Measurements from ENCODE around the gene CDKAL1.
A peak's percentile ranks its signal among the peaks of the same experiment; 100 is the strongest.
"Not testable (repeated sequence)": the region's sequence is repeated elsewhere in the genome, so short reads cannot be mapped to it uniquely, and the experiment has no call there.

CDKAL1 gene

DNA sequence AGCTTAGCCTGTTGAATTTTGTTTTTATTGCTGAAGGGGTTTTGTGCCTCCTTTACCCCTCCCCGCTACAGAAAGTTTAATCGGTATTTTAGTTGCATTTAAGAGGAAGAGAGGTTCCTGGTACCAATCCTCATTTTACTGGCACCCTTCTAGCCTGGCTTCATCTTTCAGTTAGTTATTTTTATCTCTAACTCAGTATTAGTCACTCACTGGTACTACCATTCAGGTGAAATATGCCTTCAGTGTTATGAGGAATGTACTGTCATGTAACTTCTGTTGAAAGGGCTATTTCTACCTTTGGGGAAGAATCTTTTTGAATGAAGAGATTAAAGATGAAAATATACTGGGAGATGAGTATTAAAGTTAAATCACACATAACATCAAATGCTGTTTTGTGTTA is 211.8 kb downstream of the CDKAL1 start:
- ChIA-PET CTCF (no interaction called here), POLR2A (no interaction called here)
- no peak for DNase-seq (ENCODE audit: extremely low spot score)
- TF ChIP-seq ELF4 (IDR thresholded peaks at IDR 0.05) (no peak), FOXM1 (IDR thresholded peaks at IDR 0.05; ENCODE audit: borderline replicate concordance) (no peak), TARDBP (IDR thresholded peaks at IDR 0.05) (no peak), FOXK2 (IDR thresholded peaks at IDR 0.05) (no peak)

DNA sequence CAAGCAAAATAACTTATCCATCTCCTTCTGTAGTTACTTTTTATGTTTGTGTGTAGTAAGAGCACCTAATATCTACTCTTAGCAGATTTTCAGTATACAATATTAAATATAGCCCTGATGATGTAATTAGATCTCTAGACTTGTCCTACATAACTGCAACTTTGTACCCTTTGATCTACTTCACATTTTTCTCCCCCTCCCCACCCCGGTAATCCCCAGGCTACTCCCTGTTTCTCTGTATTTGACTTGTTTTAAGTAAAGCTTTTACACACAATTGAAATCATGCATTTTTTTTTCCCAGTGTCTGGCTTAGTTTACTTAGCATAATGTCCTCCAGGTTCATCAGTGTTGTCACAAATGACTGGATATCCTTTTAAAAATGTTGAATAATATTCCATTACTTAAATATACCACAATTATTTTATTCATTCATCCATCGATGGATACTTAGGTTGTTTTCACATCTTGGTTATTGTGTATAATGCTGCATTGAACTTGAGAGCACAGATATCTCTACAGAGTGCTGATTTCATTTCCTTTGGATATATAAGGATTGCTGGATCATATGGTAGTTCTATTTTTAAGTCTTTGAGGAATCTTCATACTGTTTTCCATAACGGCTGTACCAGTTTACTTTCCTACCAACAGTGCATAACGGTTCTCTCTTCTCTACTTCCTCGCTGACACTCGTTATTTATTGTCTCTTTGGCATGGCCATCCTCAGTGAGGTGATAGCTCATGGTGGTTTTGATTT is 212.7 kb downstream of the CDKAL1 start:
- no peak for DNase-seq (ENCODE audit: extremely low spot score)
- CTCF ChIA-PET = no interaction called here
- POLR2A ChIA-PET = no interaction called here
- TF ChIP-seq ELF4 (IDR thresholded peaks at IDR 0.05) (no peak), FOXA1 (IDR thresholded peaks at IDR 0.05) (no peak), TARDBP (IDR thresholded peaks at IDR 0.05) (no peak), ZNF384 (IDR thresholded peaks at IDR 0.05) (no peak), FOXM1 (IDR thresholded peaks at IDR 0.05; ENCODE audit: borderline replicate concordance) (no peak), FOXK2 (IDR thresholded peaks at IDR 0.05) (no peak), ARNT (IDR thresholded peaks at IDR 0.05) (no peak), CTBP1 (IDR thresholded peaks at IDR 0.05; ENCODE audit: borderline replicate concordance) (no peak), L3MBTL2 (conservative IDR thresholded peaks at IDR 0.05) (no peak), LEF1 (IDR thresholded peaks at IDR 0.05; ENCODE audit: borderline replicate concordance) (no peak), HDGF (IDR thresholded peaks at IDR 0.05; ENCODE audit: borderline replicate concordance) (no peak), SP1 (IDR thresholded peaks at IDR 0.05) (no peak), NFRKB (IDR thresholded peaks at IDR 0.05) (no peak), SUZ12 (IDR thresholded peaks at IDR 0.05) (no peak), BHLHE40 (IDR thresholded peaks at IDR 0.05; ENCODE audit: borderline replicate concordance) (no peak), PKNOX1 (IDR thresholded peaks at IDR 0.05) (no peak)

DNA sequence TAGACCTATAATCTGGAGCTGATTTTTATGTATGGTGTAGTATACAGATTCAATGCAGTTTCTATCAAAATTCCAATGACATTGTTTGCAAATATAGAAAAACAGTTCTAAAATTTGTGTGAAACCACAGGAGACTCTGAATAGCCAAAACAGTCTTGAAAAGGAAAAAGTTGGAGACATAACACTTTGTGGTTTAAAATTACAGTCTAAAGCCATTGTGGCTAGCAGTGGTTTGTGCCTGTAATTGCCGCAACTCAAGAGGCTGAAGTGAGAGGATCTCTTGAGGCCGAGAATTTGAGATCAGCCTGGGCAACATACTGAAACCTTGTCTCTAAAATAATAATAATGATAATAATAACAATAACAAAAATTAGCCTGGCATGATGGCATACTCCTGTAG is 213.7 kb downstream of the CDKAL1 start:
- CTCF ChIA-PET = no interaction called here
- POLR2A ChIA-PET = interaction anchor here (0.6 kb wide), 1 partner anchor 185 kb away, joined by 3 read pairs; no protein-coding TSS in a partner anchor
- TF ChIP-seq SP1 (IDR thresholded peaks at IDR 0.05) (no peak), FOXM1 (IDR thresholded peaks at IDR 0.05; ENCODE audit: borderline replicate concordance) (no peak), CTBP1 (IDR thresholded peaks at IDR 0.05; ENCODE audit: borderline replicate concordance) (no peak), ELF4 (IDR thresholded peaks at IDR 0.05) (no peak), ARNT (IDR thresholded peaks at IDR 0.05) (no peak), TARDBP (IDR thresholded peaks at IDR 0.05) (no peak), FOXA1 (IDR thresholded peaks at IDR 0.05) (no peak), SUZ12 (IDR thresholded peaks at IDR 0.05) (no peak), PKNOX1 (IDR thresholded peaks at IDR 0.05) (no peak), HDGF (IDR thresholded peaks at IDR 0.05; ENCODE audit: borderline replicate concordance) (no peak), ZNF384 (IDR thresholded peaks at IDR 0.05) (no peak), LEF1 (IDR thresholded peaks at IDR 0.05; ENCODE audit: borderline replicate concordance) (no peak), L3MBTL2 (conservative IDR thresholded peaks at IDR 0.05) (no peak), FOXK2 (IDR thresholded peaks at IDR 0.05) (no peak), NFRKB (IDR thresholded peaks at IDR 0.05) (no peak)
- DNase-seq (ENCODE audit: extremely low spot score) = no peak

DNA sequence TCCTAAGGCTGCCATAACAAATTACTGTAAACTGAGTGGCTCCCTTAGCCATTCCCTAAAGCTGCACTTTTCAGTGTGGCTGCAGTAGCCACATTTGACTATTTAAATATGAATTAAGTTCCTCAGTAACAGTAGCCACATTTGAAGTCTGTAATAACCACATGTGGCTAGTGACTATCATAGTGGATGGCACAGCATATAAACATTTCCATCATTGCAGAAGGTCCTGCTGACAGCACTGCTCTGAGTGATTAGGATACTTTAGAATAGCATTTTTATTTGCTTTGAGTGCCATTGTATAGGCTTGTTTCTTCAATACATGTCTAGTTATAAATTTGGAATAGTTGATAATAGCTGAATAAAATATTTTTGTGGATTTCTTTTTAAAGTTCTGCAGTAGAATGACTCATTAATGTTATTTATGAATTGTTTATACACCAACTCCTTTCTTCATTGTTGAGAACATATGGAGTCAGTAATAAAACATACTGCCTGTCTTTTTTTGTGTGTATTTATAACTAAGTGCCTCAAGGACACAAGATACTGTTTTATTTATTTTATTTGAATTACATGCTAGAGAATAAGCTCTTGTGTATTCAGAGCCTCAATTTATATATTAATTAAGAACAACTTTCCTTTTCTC is 217.2 kb downstream of the CDKAL1 start:
- no peak for TF ChIP-seq ELF4 (IDR thresholded peaks at IDR 0.05)
- TF ChIP-seq BHLHE40 (IDR thresholded peaks at IDR 0.05; ENCODE audit: borderline replicate concordance) = no peak
- TF ChIP-seq PKNOX1 (IDR thresholded peaks at IDR 0.05) = peak; percentile 74
- no peak for TF ChIP-seq FOXK2 (IDR thresholded peaks at IDR 0.05)
- TF ChIP-seq ARNT (IDR thresholded peaks at IDR 0.05) = no peak
- TF ChIP-seq LEF1 (IDR thresholded peaks at IDR 0.05; ENCODE audit: borderline replicate concordance) = no peak
- no peak for TF ChIP-seq ZNF384 (IDR thresholded peaks at IDR 0.05)
- TF ChIP-seq FOXA1 (IDR thresholded peaks at IDR 0.05) = no peak
- no peak for TF ChIP-seq SUZ12 (IDR thresholded peaks at IDR 0.05)
- no peak for TF ChIP-seq HDGF (IDR thresholded peaks at IDR 0.05; ENCODE audit: borderline replicate concordance)
- TF ChIP-seq NFRKB (IDR thresholded peaks at IDR 0.05) = no peak
- peak; percentile 26; the same call in 1 of the 2 replicates for TF ChIP-seq CTBP1 (IDR thresholded peaks at IDR 0.05; ENCODE audit: borderline replicate concordance)
- TF ChIP-seq SP1 (IDR thresholded peaks at IDR 0.05) = no peak
- TF ChIP-seq TARDBP (IDR thresholded peaks at IDR 0.05) = no peak
- TF ChIP-seq L3MBTL2 (conservative IDR thresholded peaks at IDR 0.05) = no peak
- no peak for TF ChIP-seq FOXM1 (IDR thresholded peaks at IDR 0.05; ENCODE audit: borderline replicate concordance)
- DNase-seq (ENCODE audit: extremely low spot score) = no peak
- ChIA-PET POLR2A (no interaction called here), CTCF (no interaction called here)

- ChIA-PET POLR2A (no interaction called here), CTCF (no interaction called here)
- TF ChIP-seq NFRKB (IDR thresholded peaks at IDR 0.05) (no peak), FOXK2 (IDR thresholded peaks at IDR 0.05) (no peak), HDGF (IDR thresholded peaks at IDR 0.05; ENCODE audit: borderline replicate concordance) (no peak), TARDBP (IDR thresholded peaks at IDR 0.05) (no peak), ELF4 (IDR thresholded peaks at IDR 0.05) (no peak), FOXM1 (IDR thresholded peaks at IDR 0.05; ENCODE audit: borderline replicate concordance) (no peak), SUZ12 (IDR thresholded peaks at IDR 0.05) (no peak), ZNF384 (IDR thresholded peaks at IDR 0.05) (no peak), ARNT (IDR thresholded peaks at IDR 0.05) (no peak)
- DNase-seq (ENCODE audit: extremely low spot score) = no peak
Measured at GRCh38 chr6:20755631-20756030, 221.4 kb downstream of the CDKAL1 start.

DNA sequence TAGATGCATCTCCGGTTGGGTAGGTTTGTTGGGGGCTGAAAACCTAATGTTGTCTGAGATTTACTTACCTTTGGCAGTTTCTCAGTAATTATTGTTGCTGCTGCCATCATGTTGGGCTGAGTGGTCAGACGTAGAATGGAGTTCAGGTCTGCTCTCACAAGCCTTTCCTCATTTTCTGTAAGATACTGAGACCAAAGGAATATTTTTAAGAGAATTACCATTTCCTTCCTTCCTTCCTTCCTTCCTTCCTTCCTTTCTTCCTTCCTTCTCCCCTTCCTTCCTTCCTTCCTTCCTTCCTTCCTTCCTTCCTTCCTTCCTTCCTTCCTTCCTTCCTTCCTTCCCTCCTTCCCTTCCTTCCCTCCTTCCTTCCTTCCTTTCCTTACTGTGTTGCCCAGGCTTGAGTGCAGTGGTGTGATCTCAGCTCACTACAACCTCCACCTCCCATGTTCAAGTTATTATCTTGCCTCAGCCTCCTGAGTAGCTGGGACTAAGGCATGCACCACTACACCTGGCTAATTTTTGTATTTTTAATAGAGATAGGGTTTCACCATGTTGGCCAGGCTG is 222.4 kb downstream of the CDKAL1 start:
- CTCF ChIA-PET; DNase-seq (ENCODE audit: extremely low spot score); POLR2A ChIA-PET: not testable (repeated sequence)
